Peyer's patch (tissue), 4 donors: ENCODE data around the gene WDFY4.

Source experiments
- CTCF ChIP-seq, 6 experiments: fragments of 450-650 bp in 4 of 6; fragments of 200-600 bp in 2 of 6; sonication (generic) in 1 of 6; IDR thresholded peaks; one replicate each; pipeline ENCODE4 v1.5.1; 2017 to 2019; ENCODE audit warnings: antibody characterized with exemption in 6 of 6, mild to moderate bottlenecking in 3 of 6, moderate library complexity in 1 of 6
- POLR2A ChIP-seq, 2 donors: fragments of 450-650 bp; IDR thresholded peaks; one replicate each; pipeline ENCODE4 v1.5.1; 2017; ENCODE audit warnings: antibody characterized with exemption in 2 of 2, mild to moderate bottlenecking in 2 of 2, moderate library complexity in 2 of 2

- no peak for TF ChIP-seq POLR2A (IDR thresholded peaks at IDR 0.05)
- TF ChIP-seq CTCF (IDR thresholded peaks at IDR 0.05) = no peak
Measured at GRCh38 chr10:48733329-48733728, 48.7 kb downstream of the WDFY4 start.
